ENCODE results near the gene LPXN.

LPXN gene

GRCh38 chr11:58511636-58512035, 64.0 kb downstream of the LPXN start:
- no peak for DNase-seq

- DNase-seq = no peak
Observed at GRCh38 chr11:58509748-58510147, 65.9 kb downstream of the LPXN start.

- no peak for DNase-seq
Observed at GRCh38 chr11:58508814-58509213, 66.8 kb downstream of the LPXN start.

GRCh38 chr11:58508005-58508404, 67.7 kb downstream of the LPXN start, which contains the start of gene OR5B21:
Gene OR5B21 (minus strand): TSS chr11:58508105. CDS start chr11:58508105, 0 bp downstream.
- no peak for DNase-seq

GRCh38 chr11:58507355-58507754, 68.3 kb downstream of the LPXN start:
- DNase-seq = no peak

- DNase-seq = peak; percentile 16
Observed at GRCh38 chr11:58506935-58507334, 68.7 kb downstream of the LPXN start.

- no peak for DNase-seq
Observed at GRCh38 chr11:58505849-58506248, 69.8 kb downstream of the LPXN start.

GRCh38 chr11:58504232-58504631, 71.4 kb downstream of the LPXN start:
- DNase-seq = no peak

- DNase-seq = no peak
Observed at GRCh38 chr11:58503361-58503856, 72.2 kb downstream of the LPXN start.

- DNase-seq = no peak
Observed at GRCh38 chr11:58502004-58502403, 73.7 kb downstream of the LPXN start.

- no peak for DNase-seq
Observed at GRCh38 chr11:58498464-58498863, 77.2 kb downstream of the LPXN start.

GRCh38 chr11:58497951-58498350, 77.7 kb downstream of the LPXN start:
- no peak for DNase-seq

- no peak for DNase-seq
Observed at GRCh38 chr11:58495906-58496305, 79.8 kb downstream of the LPXN start.

GRCh38 chr11:58494101-58494500, 81.6 kb downstream of the LPXN start:
- no peak for DNase-seq

GRCh38 chr11:58493676-58494075, 82.0 kb downstream of the LPXN start:
- no peak for DNase-seq

GRCh38 chr11:58490827-58491226, 84.8 kb downstream of the LPXN start:
- DNase-seq = no peak

- no peak for DNase-seq
Observed at GRCh38 chr11:58487170-58487569, 88.5 kb downstream of the LPXN start.

GRCh38 chr11:58485961-58486360, 89.7 kb downstream of the LPXN start:
- no peak for DNase-seq
